GM23248 (cell line): ENCODE results near the gene WAS. TPM values are rescaled to one million over a fixed set of nuclear protein-coding genes. Genes with fewer than 3 reads are reported as not detected.
A peak's percentile ranks its signal among the peaks of the same experiment; 100 is the strongest.

Source experiments
- DNase-seq: peaks from one replicate; pipeline ENCODE4 v3.0.0-alpha.2; 2015
- H2AFZ ChIP-seq: fragments of 200-600 bp; sonication (generic); 2 replicates; pipeline ENCODE4 v1.6.1; 2016; ENCODE audit warnings: antibody characterized with exemption
- H3F3A ChIP-seq: fragments of 200-600 bp; sonication (generic); 2 replicates; pipeline ENCODE4 v1.6.1; 2016; ENCODE audit warnings: mild to moderate bottlenecking, antibody characterized with exemption, mixed run types; ENCODE audit not compliant: insufficient read depth
- H3K27ac ChIP-seq: fragments of 200-600 bp; sonication (generic); 2 replicates; pipeline ENCODE4 v1.5.1; 2016; ENCODE audit warnings: mild to moderate bottlenecking
- H3K27me3 ChIP-seq: fragments of 200-600 bp; sonication (generic); replicated peaks from 2 replicates; pipeline ENCODE4 v1.6.1; 2016; ENCODE audit warnings: mild to moderate bottlenecking; ENCODE audit not compliant: insufficient read depth
- H3K36me3 ChIP-seq: fragments of 200-600 bp; sonication (generic); 2 replicates; pipeline ENCODE4 v1.6.1; 2016; ENCODE audit warnings: low read depth, mild to moderate bottlenecking
- H3K4me1 ChIP-seq: fragments of 200-600 bp; sonication (generic); 2 replicates; pipeline ENCODE4 v1.6.1; 2016; ENCODE audit warnings: mild to moderate bottlenecking; ENCODE audit not compliant: insufficient read depth
- H3K4me2 ChIP-seq: fragments of 200-600 bp; sonication (generic); one replicate; pipeline ENCODE4 v1.6.1; 2016; ENCODE audit warnings: mild to moderate bottlenecking; ENCODE audit not compliant: unreplicated experiment
- H3K4me3 ChIP-seq: fragments of 200-600 bp; sonication (generic); 2 replicates; pipeline ENCODE4 v1.5.1; 2016; ENCODE audit warnings: mild to moderate bottlenecking
- H3K79me2 ChIP-seq: fragments of 200-600 bp; sonication (generic); 2 replicates; pipeline ENCODE4 v1.6.1; 2016; ENCODE audit warnings: mild to moderate bottlenecking; ENCODE audit not compliant: insufficient read depth
- H3K9ac ChIP-seq: fragments of 200-600 bp; sonication (generic); 2 replicates; pipeline ENCODE4 v1.6.1; 2016; ENCODE audit warnings: mild to moderate bottlenecking
- H3K9me2 ChIP-seq: fragments of 200-600 bp; sonication (generic); 2 replicates; pipeline ENCODE4 v1.6.1; 2016; ENCODE audit warnings: mixed run types, mild to moderate bottlenecking, moderate library complexity; ENCODE audit not compliant: insufficient read depth
- H3K9me3 ChIP-seq: fragments of 200-600 bp; sonication (generic); one replicate; pipeline ENCODE4 v1.6.1; 2017; ENCODE audit warnings: low read depth
- H4K20me1 ChIP-seq: fragments of 200-600 bp; sonication (generic); 2 replicates; pipeline ENCODE4 v1.6.0; 2016; ENCODE audit not compliant: insufficient read depth
- EZH2 ChIP-seq: fragments of 200-600 bp; sonication (generic); IDR thresholded peaks from 2 replicates; pipeline ENCODE4 v1.6.1; 2018; ENCODE audit warnings: antibody characterized with exemption, mild to moderate bottlenecking; ENCODE audit not compliant: insufficient read depth, poor library complexity, severe bottlenecking
- EZH2phosphoT487 ChIP-seq: fragments of 200-600 bp; sonication (generic); IDR thresholded peaks from 2 replicates; pipeline ENCODE4 v1.6.1; 2018; ENCODE audit warnings: antibody characterized with exemption, moderate library complexity, mild to moderate bottlenecking, low read depth; ENCODE audit not compliant: insufficient read depth
- WGBS, 2 experiments: methylation state at CpG; one replicate each; pipeline ENCODE4 v1.1.6; 2015 to 2017; ENCODE audit warnings: low lambda C conversion rate in 2 of 2, low coverage in 1 of 2; ENCODE audit errors: missing lambda C conversion rate in 2 of 2; 5-methylcytosine and 5-hydroxymethylcytosine counted together
- in situ Hi-C: fragments of 300-500 bp; cut with MboI; formaldehyde crosslinking; loops from 2 replicates; pipeline ENCODE4 v1.15.0; 2020
- polyA plus RNA-seq: library from polyadenylated mRNA; unstranded; fragments of >200 nt; fragmentation: Nextera tagmentation; extraction: Ambion mirVana; gene quantifications from 2 replicates; pipeline ENCODE4 v1.2.1, GENCODE V29; 2016
- total RNA-seq: library from RNA; depleted of rRNA; stranded (reverse); fragments of >200 nt; shearing (Covaris generic); gene quantifications from 2 replicates; pipeline ENCODE4 v1.2.3, GENCODE V29; 2014

The WAS gene
- total and polyA plus RNA-seq, 2 experiments from 2014 or later = not detected

GRCh38 chrX:48663241-48663640 lies 20.4 kb upstream of the WAS start:
- no peaks in the 10 kb centered on the region for H3K4me1 ChIP-seq
- H4K20me1 ChIP-seq = no peaks in the 10 kb centered on the region
- WGBS, 2 experiments = 0 to 10% methylated on average over 1 of the region's 1 CpG
- H2AFZ ChIP-seq = no peak overlapping the region
- no peak overlapping the region for H3K27ac ChIP-seq
- no peaks in the 10 kb centered on the region for H3K36me3 ChIP-seq
- no peaks in the 10 kb centered on the region for H3K27me3 ChIP-seq
- H3F3A ChIP-seq = no peaks in the 10 kb centered on the region
- H3K4me3 ChIP-seq = no peak overlapping the region
- no peak overlapping the region for H3K9ac ChIP-seq
- no peaks in the 10 kb centered on the region for H3K9me3 ChIP-seq
- no peak for DNase-seq
- in situ Hi-C loops = loop anchor here (25.0 kb wide), 1 partner anchor 249 kb away; the partner anchor contains the start of genes PIM2 and SLC35A2
- no peak overlapping the region for H3K4me2 ChIP-seq
- no peaks in the 10 kb centered on the region for H3K9me2 ChIP-seq
- no peaks in the 10 kb centered on the region for H3K79me2 ChIP-seq
- TF ChIP-seq EZH2 (no peak), EZH2phosphoT487 (no peak)

DNA sequence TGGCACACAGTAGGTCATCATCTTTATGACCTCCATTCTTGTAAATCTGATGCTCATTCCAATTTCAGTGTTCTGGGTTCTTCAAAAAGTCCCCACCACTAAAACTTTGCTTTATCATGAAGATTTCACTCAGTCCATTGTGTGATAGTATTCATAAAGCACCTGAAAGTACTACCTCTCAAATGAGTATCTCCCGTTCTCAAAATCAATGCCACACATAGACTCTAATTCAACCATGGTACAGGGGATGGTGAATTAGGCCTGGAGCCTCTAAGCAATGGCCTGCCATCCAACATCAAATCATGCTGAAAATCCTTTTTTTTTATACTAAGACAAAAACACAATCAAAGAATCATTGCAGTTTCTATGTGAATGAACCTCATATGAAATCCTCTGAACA lies 19.4 kb upstream of the WAS start:
- H3K9ac ChIP-seq = no peak overlapping the region
- H3K27ac ChIP-seq = no peak overlapping the region
- 88 to 100% methylated on average over 1 of the region's 1 CpG for WGBS, 2 experiments
- H3K4me3 ChIP-seq = no peak overlapping the region
- no peak overlapping the region for H3K4me2 ChIP-seq
- no peaks in the 10 kb centered on the region for H3F3A ChIP-seq
- no peaks in the 10 kb centered on the region for H3K36me3 ChIP-seq
- no peaks in the 10 kb centered on the region for H3K27me3 ChIP-seq
- no peaks in the 10 kb centered on the region for H3K9me2 ChIP-seq
- no peaks in the 10 kb centered on the region for H3K4me1 ChIP-seq
- no peaks in the 10 kb centered on the region for H3K9me3 ChIP-seq
- in situ Hi-C loops = loop anchor here (25.0 kb wide), 1 partner anchor 248 kb away; the partner anchor contains the start of genes PIM2 and SLC35A2
- DNase-seq = no peak
- no peaks in the 10 kb centered on the region for H4K20me1 ChIP-seq
- TF ChIP-seq EZH2 (no peak), EZH2phosphoT487 (no peak)
- no peak overlapping the region for H2AFZ ChIP-seq
- no peaks in the 10 kb centered on the region for H3K79me2 ChIP-seq

GRCh38 chrX:48665991-48666390 lies 17.6 kb upstream of the WAS start:
- Histone ChIP-seq H3F3A (no peaks in the 10 kb centered on the region), H3K36me3 (no peaks in the 10 kb centered on the region), H3K4me3 (no peak overlapping the region), H3K4me1 (no peaks in the 10 kb centered on the region), H3K4me2 (no peak overlapping the region), H3K9me3 (no peaks in the 10 kb centered on the region), H2AFZ (no peak overlapping the region), H3K9ac (no peak overlapping the region), H3K27ac (no peak overlapping the region), H3K9me2 (no peaks in the 10 kb centered on the region), H3K79me2 (no peaks in the 10 kb centered on the region), H4K20me1 (no peaks in the 10 kb centered on the region), H3K27me3 (no peaks in the 10 kb centered on the region)
- in situ Hi-C loops = loop anchor here (25.0 kb wide), 1 partner anchor 246 kb away; the partner anchor contains the start of genes PIM2 and SLC35A2
- TF ChIP-seq EZH2phosphoT487 = no peak
- TF ChIP-seq EZH2 = no peak
- 51 to 56% methylated on average over 2 of the region's 2 CpGs for whole genome bisulfite sequencing, 2 experiments
- DNase-seq = peak; percentile 64

GRCh38 chrX:48666649-48667048 lies 16.9 kb upstream of the WAS start:
- Histone ChIP-seq H3K27me3 (no peaks in the 10 kb centered on the region), H2AFZ (no peak overlapping the region), H3K4me3 (no peak overlapping the region), H3K9me2 (no peaks in the 10 kb centered on the region), H3K9me3 (no peaks in the 10 kb centered on the region), H4K20me1 (no peaks in the 10 kb centered on the region), H3K4me2 (no peak overlapping the region), H3K4me1 (no peaks in the 10 kb centered on the region), H3K79me2 (no peaks in the 10 kb centered on the region), H3K9ac (no peak overlapping the region), H3K36me3 (no peaks in the 10 kb centered on the region), H3K27ac (no peak overlapping the region), H3F3A (no peaks in the 10 kb centered on the region)
- no peak for DNase-seq
- 90 to 92% methylated on average over 3 to 4 of the region's 4 CpGs for WGBS, 2 experiments
- in situ Hi-C loops = loop anchor here (25.0 kb wide), 1 partner anchor 246 kb away; the partner anchor contains the start of genes PIM2 and SLC35A2
- TF ChIP-seq EZH2 (no peak), EZH2phosphoT487 (no peak)
